Skeletal muscle satellite cell (primary cell): ENCODE data around the gene KMT2E.
"Not testable (repeated sequence)": the region's sequence is repeated elsewhere in the genome, so short reads cannot be mapped to it uniquely, and the experiment has no call there.

Source experiments
- H3K27me3 ChIP-seq: 2 replicates; pipeline ENCODE4 v1.7.0; 2013; ENCODE audit warnings: low read length; ENCODE audit not compliant: control insufficient read depth, insufficient read depth
- H3K36me3 ChIP-seq: 2 replicates; pipeline ENCODE4 v1.7.0; 2013; ENCODE audit warnings: mild to moderate bottlenecking, control low read depth, low read length; ENCODE audit not compliant: insufficient read depth
- H3K4me1 ChIP-seq: 2 replicates; pipeline ENCODE4 v1.7.0; 2013; ENCODE audit warnings: low read length; ENCODE audit not compliant: control insufficient read depth, insufficient read depth
- H3K4me2 ChIP-seq: 2 replicates; pipeline ENCODE4 v1.7.0; 2013; ENCODE audit warnings: mild to moderate bottlenecking, low read length
- H3K4me3 ChIP-seq: 2 replicates; pipeline ENCODE4 v1.7.0; 2013; ENCODE audit warnings: low read length
- H3K9ac ChIP-seq: 2 replicates; pipeline ENCODE4 v1.7.0; 2013; ENCODE audit warnings: mild to moderate bottlenecking, low read depth, low read length, moderate library complexity
- H3K9me3 ChIP-seq: replicated peaks from 2 replicates; pipeline ENCODE4 v1.7.0; 2013; ENCODE audit warnings: mild to moderate bottlenecking, control low read depth, low read length

The KMT2E gene

DNA sequence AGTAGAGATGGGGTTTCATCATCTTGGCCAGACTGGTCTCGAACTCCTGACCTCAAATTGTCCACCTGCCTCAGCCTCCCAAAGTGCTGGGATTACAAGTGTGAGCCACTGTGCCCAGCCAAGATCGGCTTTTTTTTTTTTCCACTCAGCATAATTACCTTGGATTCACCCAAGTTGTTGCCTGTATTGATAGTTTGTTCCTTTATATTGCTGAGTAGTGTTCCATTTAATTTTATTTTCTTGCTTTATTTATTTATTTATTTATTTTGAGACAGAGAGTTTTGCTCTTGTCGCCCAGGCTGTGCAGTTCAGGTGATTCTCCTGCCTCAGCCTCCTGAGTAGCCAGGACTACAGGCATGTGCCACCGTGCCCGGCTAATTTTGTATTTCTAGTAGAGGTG lies 21.3 kb downstream of the KMT2E start:
- Histone ChIP-seq H3K4me1 (peaks cover 4% of the 10 kb centered on the region), H3K4me3 (no peak overlapping the region), H3K9me3 (no peaks in the 10 kb centered on the region), H3K9ac (no peak overlapping the region), H3K4me2 (no peak overlapping the region), H3K27me3 (no peaks in the 10 kb centered on the region), H3K36me3 (peaks cover 5% of the 10 kb centered on the region)

DNA sequence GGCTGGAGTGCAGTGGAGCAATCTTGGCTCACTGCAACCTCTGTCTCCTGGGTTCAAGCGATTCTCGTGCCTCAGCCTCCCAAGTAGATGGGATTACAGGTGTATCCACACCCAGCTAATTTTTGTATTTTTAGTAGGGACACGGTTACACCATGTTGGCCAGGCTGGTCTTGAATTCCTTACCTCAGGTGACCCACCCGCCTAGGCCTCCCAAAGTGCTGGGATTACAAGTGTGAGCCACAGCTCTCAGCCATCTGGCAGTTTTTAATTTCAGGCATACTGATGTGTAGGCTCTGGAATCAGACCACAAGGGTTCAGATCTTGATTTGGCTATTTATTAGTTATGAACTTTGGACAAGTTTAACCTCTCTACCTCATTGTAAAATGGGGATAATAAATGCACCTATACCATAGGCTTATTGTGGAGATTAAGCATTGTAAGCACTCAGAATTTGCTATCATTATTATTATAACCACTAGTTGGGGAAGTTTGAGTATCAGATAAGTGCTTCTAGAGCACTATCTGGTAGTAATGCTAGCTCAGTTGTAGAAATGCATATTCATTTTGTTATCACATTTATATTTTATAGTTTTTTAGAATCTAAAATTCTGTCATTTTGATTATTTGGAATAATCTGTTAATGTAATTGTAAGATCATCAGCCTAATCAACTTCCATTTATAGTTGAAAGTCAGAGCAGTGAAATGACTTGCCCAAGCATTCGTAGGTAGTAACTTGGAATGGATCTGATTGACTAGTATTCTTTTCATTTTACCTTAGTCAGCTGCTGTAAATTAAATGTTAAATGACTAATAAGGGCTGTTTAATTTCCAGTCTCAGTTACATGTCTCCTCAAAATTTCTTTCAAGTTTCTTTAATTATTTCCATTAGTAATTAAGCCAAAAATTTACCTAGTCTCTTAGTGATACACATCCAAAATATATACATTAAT lies 22.5 kb downstream of the KMT2E start:
- Histone ChIP-seq H3K36me3 (peaks cover 8% of the 10 kb centered on the region), H3K27me3 (no peaks in the 10 kb centered on the region), H3K4me3 (no peak overlapping the region), H3K9ac (no peak overlapping the region), H3K4me2 (no peak overlapping the region), H3K4me1 (peaks cover 4% of the 10 kb centered on the region), H3K9me3 (no peaks in the 10 kb centered on the region)

DNA sequence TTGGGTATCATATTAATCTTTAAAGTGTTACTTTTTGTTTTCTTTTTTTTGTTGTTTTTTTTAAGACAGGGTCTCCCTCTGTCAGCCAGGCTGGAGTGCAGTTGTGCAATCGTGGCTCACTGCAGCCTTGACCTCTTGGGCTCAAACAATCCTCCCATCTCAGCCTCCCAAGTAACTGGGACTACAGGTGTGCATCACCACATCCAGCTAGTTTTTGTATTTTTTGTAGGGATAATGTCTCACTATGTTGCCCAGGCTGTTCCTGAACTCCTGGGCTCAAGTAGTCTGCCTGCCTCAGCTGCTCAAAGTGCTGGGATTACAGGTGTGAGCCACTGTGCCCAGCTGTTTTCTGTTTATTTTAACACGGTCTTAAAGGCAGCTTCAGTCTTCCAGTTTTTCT lies 23.3 kb downstream of the KMT2E start:
- Histone ChIP-seq H3K9ac (no peak overlapping the region), H3K36me3 (peaks cover 13% of the 10 kb centered on the region), H3K4me1 (peaks cover 4% of the 10 kb centered on the region), H3K9me3 (no peaks in the 10 kb centered on the region), H3K4me3 (no peak overlapping the region), H3K27me3 (no peaks in the 10 kb centered on the region), H3K4me2 (no peak overlapping the region)

DNA sequence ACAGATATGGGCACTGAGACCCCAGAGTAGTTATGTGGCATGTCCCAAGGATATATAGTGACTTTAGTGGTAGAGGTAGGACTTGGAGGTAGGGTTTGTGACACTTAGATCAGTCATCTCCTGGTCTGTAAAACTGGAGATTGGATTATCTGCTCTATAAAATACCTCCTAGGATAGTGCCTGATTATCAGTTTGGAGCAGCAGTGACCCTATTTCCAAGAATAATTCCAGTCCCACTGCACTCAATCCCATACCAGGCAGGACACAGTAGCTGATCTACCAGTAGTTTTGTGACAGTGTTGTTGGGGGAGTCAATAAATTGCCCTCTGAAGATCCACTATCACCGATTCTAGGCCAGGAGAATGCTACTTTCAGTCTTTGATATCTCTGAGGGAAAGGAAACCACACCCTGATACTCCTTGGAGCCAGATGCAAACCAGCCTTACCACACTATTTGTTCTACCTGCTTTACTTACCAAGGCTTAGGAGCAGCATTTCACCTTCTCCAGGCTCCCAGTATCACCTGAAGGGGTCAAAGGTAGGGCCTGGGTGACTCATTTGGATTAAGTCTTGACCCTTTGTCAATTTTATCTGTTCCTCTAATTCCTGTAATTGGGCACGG lies 30.6 kb downstream of the KMT2E start:
- H3K4me3 ChIP-seq = no peak overlapping the region
- peaks cover 16% of the 10 kb centered on the region for H3K4me1 ChIP-seq
- no peaks in the 10 kb centered on the region for H3K27me3 ChIP-seq
- no peaks in the 10 kb centered on the region for H3K9me3 ChIP-seq
- no peak overlapping the region for H3K4me2 ChIP-seq
- H3K36me3 ChIP-seq = peaks cover 62% of the 10 kb centered on the region
- no peak overlapping the region for H3K9ac ChIP-seq

DNA sequence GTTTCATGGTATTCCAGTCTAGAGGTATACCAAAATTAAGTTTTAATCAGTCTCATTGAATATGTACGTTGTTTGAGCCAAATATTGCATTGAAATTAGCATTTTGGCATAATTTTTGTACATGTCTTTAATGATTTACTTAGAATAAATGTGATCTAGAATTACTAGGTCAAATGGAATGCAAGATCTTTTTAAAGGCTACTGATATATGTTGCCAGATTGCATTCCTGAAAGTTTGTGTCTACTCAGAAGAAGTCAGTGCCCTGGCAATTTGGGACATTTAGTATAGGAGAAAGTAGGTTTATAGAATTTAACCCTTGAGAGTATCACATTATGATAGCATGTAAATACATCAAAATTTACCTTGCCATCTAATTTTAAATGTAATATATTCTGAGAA lies 32.4 kb downstream of the KMT2E start:
- H3K36me3 ChIP-seq = peaks cover 62% of the 10 kb centered on the region
- H3K4me2 ChIP-seq = peak overlapping the region; percentile 46
- no peak overlapping the region for H3K4me3 ChIP-seq
- no peaks in the 10 kb centered on the region for H3K27me3 ChIP-seq
- no peak overlapping the region for H3K9ac ChIP-seq
- H3K9me3 ChIP-seq = no peaks in the 10 kb centered on the region
- peaks cover 16% of the 10 kb centered on the region for H3K4me1 ChIP-seq

DNA sequence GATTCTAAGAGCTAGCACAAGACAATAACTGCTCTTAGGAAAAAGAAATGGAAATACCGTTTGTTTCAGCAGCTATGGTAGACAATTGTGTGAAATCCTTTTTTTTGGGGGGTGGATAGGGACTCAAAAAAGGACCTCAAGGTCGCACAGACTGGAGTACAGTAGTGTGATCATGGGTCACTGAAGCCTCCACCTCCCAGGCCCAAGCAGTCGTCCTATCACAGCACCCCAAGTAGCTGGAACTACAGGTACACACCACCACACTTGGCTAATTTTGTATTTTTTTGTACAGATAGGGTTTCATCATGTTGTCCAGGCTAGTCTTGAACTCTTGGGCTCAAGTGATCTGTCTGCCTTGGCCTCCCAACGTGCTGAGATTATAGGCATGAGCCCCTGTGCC lies 33.9 kb downstream of the KMT2E start:
- no peaks in the 10 kb centered on the region for H3K27me3 ChIP-seq
- no peak overlapping the region for H3K4me2 ChIP-seq
- no peak overlapping the region for H3K4me3 ChIP-seq
- H3K36me3 ChIP-seq = peaks cover 55% of the 10 kb centered on the region
- peaks cover 16% of the 10 kb centered on the region for H3K4me1 ChIP-seq
- H3K9me3 ChIP-seq = no peaks in the 10 kb centered on the region
- no peak overlapping the region for H3K9ac ChIP-seq

DNA sequence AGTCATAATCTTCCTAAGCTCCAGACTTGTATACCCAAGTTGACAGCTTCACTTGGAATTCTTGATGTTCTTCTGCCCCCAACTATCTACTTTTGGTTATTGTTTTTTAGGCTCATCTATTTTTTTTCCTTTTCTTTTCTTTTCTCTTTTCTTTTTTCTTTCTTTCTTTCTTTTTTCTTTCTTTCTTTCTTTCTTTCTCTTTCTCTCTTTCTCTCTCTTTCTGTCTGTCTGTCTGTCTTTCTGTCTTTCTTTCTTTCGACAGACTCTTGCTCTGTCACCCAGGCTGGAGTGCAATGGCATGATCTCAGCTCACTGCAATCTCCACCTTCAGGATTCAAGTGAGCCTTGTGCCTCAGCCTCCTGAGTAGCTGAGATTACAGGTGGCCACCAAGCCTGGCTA lies 36.5 kb downstream of the KMT2E start:
- Histone ChIP-seq H3K4me2 (no peak overlapping the region), H3K27me3 (no peaks in the 10 kb centered on the region), H3K9me3 (no peaks in the 10 kb centered on the region), H3K9ac (no peak overlapping the region), H3K36me3 (peaks cover 40% of the 10 kb centered on the region), H3K4me3 (no peak overlapping the region), H3K4me1 (peaks cover 16% of the 10 kb centered on the region)

DNA sequence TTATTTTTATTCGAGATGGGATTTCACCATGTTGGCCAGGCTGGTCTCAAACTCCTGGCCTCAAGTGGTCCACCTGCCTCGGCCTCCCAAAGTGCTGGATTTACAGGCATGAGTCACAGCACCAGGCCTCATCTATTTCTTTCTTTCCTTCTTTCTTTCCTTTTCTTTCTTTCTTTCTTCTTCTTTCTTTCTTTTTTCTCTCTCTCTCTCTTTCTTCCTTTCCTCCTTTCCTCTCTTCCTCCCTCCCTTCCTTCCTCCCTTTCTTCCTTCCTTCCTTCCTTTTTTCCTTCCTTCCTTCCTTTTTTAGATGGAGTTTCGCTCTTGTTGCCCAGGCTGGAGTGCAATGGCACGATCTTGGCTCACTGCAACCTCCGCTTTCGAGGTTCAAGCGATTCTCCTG lies 36.9 kb downstream of the KMT2E start:
- H3K9ac ChIP-seq, H3K4me3 ChIP-seq, H3K4me2 ChIP-seq, H3K27me3 ChIP-seq, H3K9me3 ChIP-seq: not testable (repeated sequence)
- Histone ChIP-seq H3K36me3 (peaks cover 40% of the 10 kb centered on the region), H3K4me1 (peaks cover 15% of the 10 kb centered on the region)

DNA sequence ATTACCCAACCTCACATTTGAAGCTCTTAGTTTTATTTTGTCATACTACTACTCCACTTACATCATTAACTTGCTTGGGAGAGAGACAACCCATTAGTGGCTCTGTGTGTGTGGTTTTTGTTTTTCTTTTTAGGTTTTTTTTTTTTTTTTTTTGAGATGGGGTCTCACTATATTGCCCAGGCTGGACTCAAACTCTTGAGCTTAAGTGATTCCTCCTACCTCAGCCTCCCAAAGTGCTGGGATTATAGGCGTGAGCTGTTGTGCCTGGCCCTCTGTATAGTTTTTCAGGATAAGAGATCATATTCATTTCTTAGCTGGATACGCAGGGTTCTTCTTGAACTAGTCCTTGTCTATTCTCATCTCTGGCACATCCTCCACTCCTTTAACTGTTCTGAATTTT lies 41.1 kb downstream of the KMT2E start:
- H3K9me3 ChIP-seq = no peaks in the 10 kb centered on the region
- no peak overlapping the region for H3K4me3 ChIP-seq
- H3K36me3 ChIP-seq = peaks cover 25% of the 10 kb centered on the region
- H3K27me3 ChIP-seq = no peaks in the 10 kb centered on the region
- no peak overlapping the region for H3K4me2 ChIP-seq
- H3K4me1 ChIP-seq = no peaks in the 10 kb centered on the region
- H3K9ac ChIP-seq = no peak overlapping the region

DNA sequence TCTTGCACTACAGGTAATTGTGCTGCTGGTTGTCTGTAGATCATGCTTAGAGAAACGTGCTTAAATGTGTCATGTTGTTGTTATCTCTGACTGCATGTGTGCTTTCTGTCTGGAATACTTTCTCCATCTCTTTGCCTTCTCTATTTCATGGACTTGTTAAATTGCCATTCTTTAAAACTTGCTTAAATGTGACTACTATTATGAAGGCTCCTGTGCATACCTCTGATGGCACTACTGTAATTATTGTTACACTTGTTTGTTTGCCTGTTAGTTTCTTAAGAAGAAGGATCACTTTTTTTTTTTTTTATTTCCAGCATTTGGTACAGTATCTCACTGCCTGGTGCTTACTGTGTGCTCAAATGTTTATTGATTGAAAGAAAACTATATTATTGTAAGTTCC lies 41.6 kb downstream of the KMT2E start:
- no peaks in the 10 kb centered on the region for H3K27me3 ChIP-seq
- no peak overlapping the region for H3K9ac ChIP-seq
- no peak overlapping the region for H3K4me3 ChIP-seq
- peaks cover 3% of the 10 kb centered on the region for H3K4me1 ChIP-seq
- no peaks in the 10 kb centered on the region for H3K9me3 ChIP-seq
- peaks cover 25% of the 10 kb centered on the region for H3K36me3 ChIP-seq
- no peak overlapping the region for H3K4me2 ChIP-seq

DNA sequence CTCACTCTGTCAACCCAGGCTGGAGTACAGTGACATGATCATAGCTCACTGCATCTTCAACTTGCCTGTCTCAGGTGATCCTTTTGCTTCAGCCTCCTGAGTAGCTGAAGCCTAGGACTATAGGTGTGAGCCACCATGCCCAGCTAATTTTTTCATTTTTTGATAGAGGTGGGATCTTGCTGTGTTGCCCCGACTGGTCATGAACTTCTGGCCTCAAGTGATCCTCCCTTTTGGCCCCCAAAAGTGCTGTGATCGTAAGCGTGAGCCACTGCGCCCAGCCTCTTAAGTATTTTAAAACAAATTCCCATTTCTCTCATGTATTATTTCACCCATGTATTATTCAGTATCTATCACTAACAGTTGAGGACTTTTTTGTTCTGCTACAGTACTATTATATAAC lies 43.5 kb downstream of the KMT2E start:
- no peak overlapping the region for H3K4me3 ChIP-seq
- no peak overlapping the region for H3K9ac ChIP-seq
- H3K27me3 ChIP-seq = no peaks in the 10 kb centered on the region
- H3K4me2 ChIP-seq = no peak overlapping the region
- H3K9me3 ChIP-seq = no peaks in the 10 kb centered on the region
- H3K4me1 ChIP-seq = peaks cover 10% of the 10 kb centered on the region
- peaks cover 25% of the 10 kb centered on the region for H3K36me3 ChIP-seq

DNA sequence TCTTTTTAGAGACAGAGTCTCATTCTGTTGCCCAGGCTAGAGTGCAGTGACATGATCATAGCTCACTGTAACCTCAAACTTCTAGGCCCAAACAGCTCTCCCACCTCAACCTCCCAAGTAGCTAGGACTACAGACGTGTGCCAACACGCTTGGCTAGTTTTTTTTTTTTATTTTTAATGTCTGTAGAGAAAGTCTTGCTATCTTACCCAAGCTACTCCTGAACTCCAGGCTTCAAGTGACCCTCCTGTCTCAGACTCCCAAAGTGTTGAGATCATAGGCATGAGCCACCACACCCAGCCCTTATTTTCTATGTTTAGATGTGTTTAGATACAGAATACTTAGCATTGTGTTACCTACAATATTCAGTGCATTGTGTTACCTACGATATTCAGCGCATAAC lies 46.4 kb downstream of the KMT2E start:
- H3K27me3 ChIP-seq = no peaks in the 10 kb centered on the region
- peaks cover 10% of the 10 kb centered on the region for H3K4me1 ChIP-seq
- H3K4me2 ChIP-seq = no peak overlapping the region
- H3K4me3 ChIP-seq = no peak overlapping the region
- H3K36me3 ChIP-seq = peaks cover 42% of the 10 kb centered on the region
- no peaks in the 10 kb centered on the region for H3K9me3 ChIP-seq
- no peak overlapping the region for H3K9ac ChIP-seq
